D341Med (cell line): Measurements from ENCODE around the gene SELL.
"Not testable (repeated sequence)": the region's sequence is repeated elsewhere in the genome, so short reads cannot be mapped to it uniquely, and the experiment has no call there.

ENCODE experiments used
- DNase-seq: peaks from one replicate; pipeline ENCODE4 v3.0.0; 2012; ENCODE audit warnings: low spot score

Gene SELL

DNA sequence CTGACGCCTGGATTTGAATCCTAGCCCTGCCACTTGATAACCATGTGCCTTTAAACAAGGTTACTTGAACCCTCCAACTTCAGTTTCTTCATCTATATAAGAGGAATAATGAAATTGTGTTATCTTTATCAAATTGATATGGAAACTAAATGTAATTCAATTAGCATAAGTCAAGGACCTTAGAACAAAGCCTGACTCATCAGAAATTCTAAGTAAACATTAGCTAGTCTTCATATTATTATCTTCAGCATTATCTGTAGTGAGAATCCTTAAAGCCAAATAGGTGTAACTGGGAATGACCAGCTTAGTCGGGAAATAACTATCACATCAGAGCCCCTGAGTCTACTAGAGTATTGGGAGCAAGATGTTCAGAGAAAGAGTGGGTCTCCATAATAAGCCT, 6.6 kb downstream of the SELL start:
- DNase-seq = no peak

DNA sequence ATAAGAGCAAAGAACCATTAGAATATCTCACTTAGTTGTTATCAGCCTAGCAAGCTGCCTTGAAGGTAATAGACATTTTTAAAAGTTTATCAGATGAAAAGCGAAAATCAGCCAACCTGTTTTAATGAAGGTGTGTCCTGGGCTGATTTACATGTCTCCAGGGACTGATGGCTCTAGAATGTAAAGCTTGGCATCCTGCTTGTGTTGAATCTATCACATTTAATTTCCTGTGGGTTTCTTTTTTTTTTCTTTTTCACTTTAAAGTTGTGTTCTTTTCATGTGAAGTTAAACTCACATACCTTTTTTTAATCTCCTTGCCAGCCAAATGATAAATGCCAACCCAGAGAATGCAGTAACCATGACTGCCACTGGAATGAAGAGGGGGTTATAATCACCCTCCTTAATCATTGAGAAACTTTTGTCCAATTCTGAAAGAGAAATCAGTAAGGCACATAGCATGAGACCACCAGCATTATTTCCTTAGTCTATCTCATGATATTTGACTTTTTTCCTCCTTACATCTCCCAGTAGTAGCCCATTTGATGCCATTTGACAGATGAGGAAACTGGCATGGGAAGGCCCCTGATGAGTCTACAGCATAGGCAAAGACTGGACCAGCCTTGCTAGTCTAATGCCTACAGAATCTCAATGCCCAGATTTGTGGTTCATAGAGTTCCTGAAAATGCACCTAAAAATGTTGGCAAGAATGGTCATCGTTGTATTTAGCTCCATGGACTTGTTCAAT, 10.0 kb downstream of the SELL start:
- no peak for DNase-seq

DNA sequence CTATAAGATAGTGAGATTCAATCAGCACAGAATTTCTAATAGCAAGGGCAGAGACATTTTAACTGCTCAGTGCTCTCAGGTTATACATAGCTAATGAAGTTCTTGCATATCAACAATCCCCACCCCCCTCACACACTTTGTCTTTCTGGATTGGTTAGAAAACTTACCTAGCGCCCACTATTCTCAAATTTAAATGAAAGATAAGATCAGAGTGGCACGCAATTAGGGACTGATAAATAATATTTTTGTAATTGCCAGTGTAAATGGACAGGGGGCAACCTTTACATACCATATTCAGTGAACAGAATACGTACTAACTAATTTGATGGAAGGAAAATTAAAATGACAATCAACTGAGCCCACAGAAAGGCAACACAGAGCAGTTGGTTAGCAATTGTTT, 11.7 kb downstream of the SELL start:
- DNase-seq = no peak

DNA sequence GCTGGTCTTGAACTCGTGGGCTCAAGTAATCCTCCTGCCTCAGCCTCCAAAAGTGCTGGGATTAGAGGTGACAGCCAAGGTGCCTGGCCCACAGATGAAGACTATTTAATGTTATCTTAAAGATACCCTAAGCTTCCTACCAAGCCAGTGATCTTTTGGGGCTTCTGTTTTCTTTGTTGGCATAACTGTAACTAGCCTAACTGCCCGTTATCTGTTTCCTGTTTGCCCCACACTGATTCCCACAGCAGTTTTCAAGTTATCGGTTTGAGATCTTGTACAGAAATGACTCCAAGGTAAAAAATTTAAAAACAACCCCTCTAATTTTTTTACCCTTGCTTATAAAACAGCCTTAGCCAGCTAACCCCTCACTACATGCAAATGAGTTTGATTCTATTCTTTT, 12.4 kb downstream of the SELL start:
- DNase-seq = no peak

DNA sequence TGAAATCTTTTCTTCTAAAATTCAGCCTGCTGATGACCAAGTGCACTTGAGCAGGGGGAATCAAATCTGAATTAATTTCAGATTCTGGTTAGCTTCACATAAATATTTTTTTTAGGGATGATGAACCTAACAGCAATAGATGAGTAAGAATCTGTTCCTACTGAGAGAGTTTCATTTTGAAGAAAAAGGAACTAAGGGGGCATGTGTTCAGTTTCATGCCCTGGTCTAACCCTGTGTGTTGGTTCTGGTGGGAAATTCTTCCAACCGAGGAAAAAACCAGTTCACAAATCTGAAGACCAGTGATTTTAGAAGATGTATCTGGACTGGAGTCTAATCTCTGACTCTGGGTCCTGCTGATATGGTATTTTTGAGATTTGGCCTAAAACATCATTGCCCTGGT, 13.7 kb downstream of the SELL start:
- no peak for DNase-seq

DNA sequence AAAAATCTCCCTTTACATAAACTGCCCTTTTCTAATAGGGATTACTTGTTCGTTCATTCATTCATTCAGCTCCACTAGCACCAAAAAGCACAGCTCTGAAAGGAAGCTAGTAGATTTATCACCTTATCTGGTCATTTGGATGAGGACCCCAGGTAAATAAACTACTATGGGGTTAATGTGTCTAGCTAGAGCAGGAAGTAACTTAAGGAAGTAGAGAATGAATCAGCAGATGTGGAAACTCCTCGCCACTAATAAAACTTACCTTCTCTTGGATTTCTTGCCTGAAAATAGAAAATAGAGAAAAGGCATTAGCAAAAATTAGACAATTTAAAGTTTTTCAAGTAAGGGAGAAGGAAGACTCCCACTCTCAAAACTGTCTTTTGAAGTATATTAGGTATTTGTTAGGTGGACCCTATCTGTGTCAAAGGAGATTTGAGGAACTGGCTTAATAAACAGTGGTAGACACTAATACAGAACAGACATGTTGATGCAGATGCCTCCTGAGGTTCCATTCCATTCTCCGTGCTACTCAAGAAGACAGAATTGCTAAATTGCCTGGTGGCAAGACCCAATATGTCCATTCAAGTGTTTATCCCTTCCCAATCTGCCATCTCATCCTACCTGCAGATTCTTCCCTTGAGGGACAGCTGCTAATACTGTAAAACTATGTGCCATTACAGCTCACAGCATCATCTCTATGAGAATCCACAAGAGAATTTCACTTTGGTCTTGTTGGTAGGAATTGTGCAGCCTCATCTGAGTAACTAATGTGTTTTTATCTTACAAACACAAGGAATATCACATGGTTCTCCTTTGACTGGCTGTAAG, 14.9 kb downstream of the SELL start:
- no peak for DNase-seq

DNA sequence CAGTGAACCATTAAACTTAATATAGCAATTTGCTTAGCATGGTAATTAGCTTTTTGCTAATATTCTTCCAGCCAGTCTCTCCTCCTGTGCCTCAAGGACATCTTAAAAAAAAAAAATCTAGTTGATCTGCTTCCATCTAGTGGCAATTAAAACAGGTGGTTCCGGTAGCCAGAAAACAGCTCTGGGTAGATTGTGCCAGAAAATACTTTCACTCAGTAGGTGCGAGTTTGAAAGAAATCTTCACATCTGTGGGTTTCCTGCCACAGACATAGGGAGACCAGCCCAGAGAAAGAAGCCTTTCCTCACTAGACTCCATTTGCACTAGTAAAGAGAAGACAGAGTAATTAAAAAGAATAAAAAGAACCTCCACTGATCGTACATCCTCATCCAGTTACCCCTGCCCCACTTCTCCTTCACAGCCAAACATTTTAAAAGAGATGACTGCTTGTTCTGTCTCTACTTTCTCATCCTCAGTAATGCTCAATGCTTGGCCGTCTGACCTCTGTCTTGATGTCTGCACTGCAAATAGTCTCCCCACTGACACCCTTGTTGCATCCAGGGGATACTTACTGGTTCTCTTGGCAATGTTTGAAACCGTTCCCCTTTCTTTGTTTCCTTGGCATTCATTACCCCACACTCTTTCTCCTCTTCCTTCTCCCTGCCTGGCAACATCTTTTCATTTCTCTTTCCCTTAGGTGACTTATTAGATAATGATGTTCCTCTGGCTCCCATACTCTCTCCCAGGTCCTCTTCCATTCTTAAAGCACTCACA, 16.9 kb downstream of the SELL start:
- no peak for DNase-seq

DNA sequence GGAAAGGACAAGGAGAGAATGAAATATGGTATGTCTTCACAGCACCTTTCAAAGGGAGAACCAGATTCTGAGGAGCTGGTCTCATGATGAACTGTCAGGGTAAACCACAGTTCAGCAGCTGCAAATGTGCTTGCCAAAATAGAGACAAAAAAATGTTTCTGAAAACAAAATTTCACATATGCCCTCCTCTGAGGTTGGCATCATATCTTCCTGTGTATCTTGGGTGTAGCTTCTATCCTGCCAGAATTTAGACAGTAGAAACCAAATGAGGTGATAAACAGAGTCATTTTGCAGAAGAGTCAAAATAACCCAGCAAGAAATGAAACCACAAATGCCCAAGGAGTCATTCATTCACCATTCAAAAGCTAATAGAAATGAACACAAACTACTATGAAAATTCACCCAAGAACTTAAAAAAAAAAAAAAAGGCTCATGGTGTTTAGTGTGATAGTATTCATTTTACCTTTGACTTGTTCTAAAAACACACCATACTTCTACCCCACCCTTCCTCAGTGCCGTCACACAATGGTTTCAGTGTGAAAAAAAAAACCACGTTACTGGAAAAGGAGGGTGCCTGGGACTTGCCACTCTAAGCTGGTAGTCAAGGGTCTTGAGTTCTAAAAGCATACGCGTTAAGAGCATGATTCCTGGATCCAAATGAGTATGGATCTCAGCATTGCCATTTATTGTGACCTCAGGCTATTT, 18.5 kb downstream of the SELL start:
- DNase-seq = no peak

DNA sequence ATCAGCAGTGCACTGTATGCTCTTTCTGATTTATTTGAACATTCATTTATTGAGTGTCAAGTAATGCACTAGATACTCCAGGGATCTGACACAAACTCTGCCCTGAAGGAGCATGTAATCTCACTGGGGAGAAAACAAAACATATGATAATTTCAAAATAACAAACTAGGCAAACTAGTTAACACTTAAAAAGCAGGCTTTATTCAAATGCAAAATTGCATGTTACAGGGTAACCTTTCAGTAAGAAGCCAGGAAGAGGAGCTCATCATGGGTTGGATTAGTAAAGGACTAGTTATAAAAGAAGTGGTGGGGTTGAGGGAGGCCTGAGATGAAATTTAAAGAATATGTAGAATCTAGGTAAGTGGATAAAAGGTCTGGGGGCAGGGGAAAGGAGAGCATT, 20.9 kb downstream of the SELL start:
- no peak for DNase-seq

DNA sequence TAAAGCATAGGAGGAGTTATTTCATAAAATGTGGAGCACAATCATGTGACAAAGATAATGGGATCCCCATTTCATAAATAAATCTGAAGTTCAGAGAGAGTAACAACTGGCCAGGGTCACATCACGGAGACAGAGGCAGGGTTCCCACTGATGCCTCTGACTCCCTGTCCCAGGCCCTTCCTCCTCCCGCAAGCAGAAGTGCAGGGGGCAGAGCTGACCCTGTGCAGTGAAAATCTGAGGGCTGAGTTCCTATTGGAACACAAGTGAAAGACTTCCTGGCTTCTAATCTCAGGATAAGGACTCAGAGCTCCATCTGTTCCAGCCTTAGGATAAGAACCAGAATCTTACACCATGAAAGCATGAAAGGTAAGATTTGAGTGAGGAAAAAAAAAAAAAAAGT, 22.0 kb downstream of the SELL start:
- peak; percentile 58 for DNase-seq

DNA sequence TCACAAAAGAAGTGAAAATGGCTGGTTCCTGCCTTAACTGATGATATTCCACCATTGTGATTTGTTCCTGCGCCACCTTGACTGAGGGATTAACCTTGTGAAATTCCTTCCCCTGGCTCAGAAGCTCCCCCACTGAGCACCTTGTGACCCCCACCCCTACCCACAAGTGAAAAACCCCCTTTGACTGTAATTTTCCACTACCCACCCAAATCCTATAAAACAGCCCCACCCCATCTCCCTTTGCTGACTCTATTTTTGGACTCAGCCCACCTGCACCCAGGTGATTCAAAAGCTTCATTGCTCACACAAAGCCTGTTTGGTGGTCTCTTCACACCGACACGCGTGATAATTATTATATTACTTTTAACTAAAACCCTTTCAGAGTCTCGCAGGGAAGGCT, 23.0 kb downstream of the SELL start:
- not testable (repeated sequence) for DNase-seq

DNA sequence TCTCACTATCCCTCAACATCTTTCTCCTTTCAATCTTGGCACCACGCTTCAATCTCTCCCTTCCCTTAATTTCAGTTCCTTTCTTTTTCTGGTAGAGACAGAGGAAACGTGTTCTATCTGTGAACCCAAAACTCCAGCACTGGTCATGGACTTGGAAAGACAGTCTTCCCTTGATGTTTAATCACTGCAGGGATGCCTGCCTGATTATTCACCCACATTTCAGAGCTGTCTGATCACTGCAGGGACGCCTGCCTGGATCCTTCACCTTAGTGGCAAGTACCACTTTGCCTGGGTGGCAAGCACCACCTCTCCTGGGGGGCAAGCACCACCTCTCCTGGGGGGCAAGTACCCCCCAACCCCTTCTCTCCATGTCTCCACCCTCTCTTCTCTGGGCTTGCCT, 27.8 kb downstream of the SELL start:
- no peak for DNase-seq

DNA sequence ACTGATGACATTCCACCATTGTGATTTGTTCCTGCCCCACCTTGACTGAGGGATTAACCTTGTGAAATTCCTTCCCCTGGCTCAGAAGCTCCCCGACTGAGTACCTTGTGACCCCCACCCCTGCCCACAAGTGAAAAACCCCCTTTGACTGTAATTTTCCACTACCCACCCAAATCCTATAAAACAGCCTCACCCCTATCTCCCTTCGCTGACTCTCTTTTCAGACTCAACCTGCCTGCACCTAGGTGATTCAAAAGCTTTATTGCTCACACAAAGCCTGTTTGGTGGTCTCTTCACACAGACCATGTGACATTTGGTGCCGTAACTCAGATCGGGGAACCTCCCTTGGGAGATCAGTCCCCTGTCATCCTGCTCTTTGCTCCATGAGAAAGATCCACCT, 28.3 kb downstream of the SELL start:
- not testable (repeated sequence) for DNase-seq

DNA sequence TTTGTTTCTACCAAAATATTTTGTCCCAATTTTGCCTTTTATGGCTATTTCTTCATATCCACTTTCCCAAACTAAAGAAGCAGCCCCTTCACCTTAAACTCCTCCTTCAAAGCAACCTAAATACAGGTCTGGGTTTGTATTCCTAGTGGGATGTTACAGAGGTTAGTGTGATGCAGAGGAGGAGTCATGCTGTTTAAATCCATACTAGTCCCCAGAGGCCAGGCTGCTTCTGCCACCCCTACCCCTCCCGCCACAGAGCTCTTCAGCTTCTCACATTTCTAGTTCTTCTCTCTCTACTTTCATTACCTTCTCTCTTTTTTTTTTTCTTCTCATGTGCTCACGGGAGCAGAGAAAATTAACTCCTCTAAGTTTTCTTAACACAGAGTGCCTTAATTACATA, 29.3 kb downstream of the SELL start:
- DNase-seq = peak; percentile 71

DNA sequence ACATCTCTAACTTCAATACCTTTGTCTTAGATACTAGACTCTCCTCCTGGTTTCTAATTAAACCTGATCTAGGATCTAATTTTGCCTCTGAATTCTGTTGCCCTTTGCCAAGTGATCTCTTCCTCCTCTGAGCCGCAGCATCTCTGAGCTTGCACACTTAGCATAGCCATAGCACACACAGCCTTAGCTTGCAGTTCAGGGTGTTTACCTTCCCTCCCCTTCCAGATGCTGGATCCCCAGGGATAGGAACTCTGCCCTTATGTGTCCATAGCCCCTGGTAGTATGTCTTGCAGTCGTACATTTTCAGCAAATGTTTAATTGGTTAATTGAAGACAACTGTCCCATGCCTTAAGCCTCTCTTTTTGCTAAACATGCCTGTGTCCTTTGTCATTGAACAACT, 30.3 kb downstream of the SELL start:
- no peak for DNase-seq

DNA sequence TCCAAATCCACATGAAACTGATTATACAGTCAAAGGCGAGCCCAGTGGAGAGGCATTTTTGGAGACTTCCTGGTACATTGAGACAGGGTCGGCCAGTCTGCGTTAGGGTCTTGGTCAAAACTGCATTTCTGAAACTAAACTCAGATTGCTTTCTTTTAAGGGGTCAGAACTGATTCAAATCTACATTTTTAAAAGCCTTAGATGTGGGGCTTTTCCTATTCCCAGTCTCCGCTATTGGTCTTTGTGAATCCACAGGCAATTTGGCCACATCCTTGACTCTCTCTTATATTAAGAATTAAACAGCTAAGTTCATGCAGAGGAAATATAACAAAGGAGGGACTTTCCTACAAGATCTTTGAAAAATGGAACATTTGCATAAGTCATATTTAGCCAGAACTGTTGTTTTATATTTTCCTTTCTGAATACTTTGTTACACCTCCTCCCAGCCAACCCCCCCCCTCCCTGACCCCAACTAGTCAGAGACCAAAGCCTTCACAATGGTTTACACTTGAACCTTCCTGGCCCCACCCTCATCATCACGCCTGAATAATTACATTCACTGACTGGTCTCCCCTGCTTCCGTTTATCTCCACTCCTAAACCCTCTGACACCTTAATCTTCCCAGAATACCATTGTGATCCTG, 30.9 kb downstream of the SELL start:
- DNase-seq = no peak

DNA sequence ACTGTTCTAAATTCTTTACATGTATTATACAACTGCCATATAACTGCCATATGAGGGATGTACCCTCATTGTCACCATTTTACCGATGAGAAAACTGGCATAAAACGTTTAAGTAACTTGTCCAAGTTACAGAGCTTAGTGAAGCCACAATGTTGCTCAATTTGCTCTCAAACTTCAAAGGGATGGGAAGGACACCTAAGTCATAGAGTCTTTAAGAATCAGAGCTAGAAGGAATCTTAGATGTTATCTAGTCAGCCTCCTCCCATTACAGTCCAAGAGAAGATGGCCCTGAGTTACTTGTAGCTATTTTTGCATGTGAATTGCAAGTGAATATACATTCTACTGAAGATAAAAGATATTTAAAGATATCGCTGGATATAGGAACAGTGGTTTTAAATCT, 31.7 kb downstream of the SELL start:
- no peak for DNase-seq

DNA sequence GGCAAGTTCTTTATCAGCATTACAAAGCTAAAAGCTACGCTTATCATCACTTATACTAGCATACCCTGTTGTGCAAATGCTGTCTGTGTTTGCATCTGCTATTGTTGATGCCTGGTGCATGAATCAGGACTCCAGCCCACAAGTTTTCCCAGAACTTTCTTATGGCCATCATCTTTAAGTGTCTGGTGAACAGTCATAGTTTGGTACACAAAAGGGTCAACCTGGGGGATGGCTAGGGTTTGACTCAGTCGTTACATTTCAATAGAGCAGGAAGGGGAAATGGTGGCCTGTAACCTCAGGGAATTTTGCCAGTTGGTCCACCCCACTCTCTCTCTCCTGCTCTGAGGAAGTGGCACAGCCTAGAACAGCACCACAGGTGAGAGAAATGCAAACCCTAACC, 35.4 kb downstream of the SELL start:
- no peak for DNase-seq

DNA sequence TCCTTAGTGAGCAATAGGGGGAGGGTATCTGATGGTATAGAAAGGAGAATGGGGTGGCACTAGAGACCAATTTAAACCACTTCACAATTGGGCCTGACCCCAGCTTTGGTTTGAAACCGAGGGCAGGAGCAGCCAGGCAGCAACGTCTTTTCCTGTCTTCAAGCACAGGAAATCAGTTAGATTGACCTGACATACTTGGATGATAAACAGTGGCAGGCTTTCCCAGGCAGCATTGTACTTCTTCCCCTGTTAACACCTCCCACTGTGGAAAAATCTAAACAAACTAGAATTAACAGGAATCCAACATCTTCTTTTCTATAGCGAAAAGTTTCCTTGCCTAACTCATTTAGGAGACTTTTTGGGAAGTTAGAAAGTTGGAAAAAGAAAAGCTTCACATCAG, 40.6 kb downstream of the SELL start:
- no peak for DNase-seq

DNA sequence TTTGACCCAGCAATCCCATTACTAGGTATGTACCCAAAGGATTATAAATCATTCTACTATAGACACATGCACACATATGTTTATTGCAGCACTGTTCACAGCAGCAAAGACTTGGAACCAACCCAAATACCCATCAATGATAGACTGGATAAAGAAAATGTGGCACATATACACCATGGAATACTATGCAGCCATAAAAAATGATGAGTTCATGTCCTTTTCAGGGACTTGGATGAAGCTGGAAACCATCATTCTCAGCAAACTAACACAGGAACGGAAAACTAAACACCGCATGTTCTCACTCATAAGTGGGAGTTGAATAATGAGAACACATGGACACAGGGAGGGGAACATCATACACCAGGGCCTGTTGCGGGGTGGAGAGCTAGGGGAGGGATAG, 41.2 kb downstream of the SELL start:
- DNase-seq = not testable (repeated sequence)

DNA sequence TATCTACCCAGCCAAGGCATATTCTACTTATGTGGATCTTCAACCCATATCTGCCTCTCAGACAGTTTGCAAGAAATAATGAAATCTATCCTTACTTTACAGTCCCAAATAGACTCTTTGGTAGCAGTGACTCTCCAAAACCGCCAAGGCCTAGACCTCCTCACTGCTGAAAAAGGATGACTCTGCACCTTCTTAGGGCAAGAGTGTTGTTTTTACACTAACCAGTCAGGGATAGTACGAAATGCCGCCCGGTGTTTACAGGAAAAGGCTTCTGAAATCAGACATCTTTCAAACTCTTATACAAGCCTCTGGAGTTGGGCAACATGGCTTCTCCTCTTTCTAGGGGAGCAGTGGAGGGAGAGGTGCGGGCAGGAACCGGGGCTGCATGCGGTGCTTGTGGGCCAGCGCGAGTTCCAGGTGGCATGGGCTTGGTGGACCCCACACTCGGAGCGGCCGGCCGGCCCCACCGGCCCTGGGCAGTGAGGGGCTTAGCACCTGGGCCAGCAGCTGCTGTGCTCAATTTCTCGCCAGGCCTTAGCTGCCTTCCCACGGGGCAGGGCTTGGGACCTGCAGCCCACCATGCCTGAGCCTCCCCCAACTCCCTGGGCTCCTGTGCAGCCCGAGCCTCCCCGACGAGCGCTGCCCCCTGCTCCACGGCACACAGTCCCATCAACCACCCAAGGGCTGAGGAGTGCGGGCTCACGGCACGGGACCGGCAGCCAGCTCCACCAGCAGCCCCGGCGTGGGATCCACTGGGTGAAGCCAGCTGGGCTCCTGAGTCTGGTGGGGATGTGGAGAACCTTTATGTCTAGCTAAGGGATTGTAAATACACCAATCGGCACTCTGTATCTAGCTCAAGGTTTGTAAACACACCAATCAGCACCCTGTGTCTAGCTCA, 43.5 kb downstream of the SELL start:
- DNase-seq = not testable (repeated sequence)
